HEK293 (cell line): ENCODE results near the gene MTMR2.

Experiments
- CTCF ChIA-PET: fragments of 350-600 bp; formaldehyde crosslinking; extraction: SDS; loops from one replicate; lab custom pipeline; 2021; ENCODE audit warnings: antibody characterized with exemption; lab: Yijun Ruan, JAX
- POLR2A ChIA-PET: fragments of 300-600 bp; formaldehyde crosslinking; extraction: SDS; loops from one replicate; lab custom pipeline; 2020; ENCODE audit warnings: antibody characterized with exemption, inconsistent platforms; lab: Yijun Ruan, JAX
- H3K27ac ChIP-seq: fragments of 200-500 bp; sonication (Bioruptor generic); 2 replicates; pipeline ENCODE4 v1.5.1; 2014; ENCODE audit warnings: low read depth, low read length, control low read depth, inconsistent platforms; ENCODE audit errors: extremely low read depth
- H3K36me3 ChIP-seq, 2 experiments: fragments of 200-500 bp in 1 of 2; sonication (Bioruptor generic) in 1 of 2; 1 replicate in 1 of 2; 2 replicates in 1 of 2; pipeline ENCODE4 v1.5.1; 2014 to 2017; ENCODE audit warnings: inconsistent platforms in 2 of 2, low read length in 2 of 2; ENCODE audit not compliant: control insufficient read depth in 2 of 2, insufficient read depth in 1 of 2
- H3K4me1 ChIP-seq: fragments of 200-500 bp; sonication (Bioruptor generic); 2 replicates; pipeline ENCODE4 v1.5.1; 2014; ENCODE audit warnings: mild to moderate bottlenecking, low read length, inconsistent platforms; ENCODE audit not compliant: control insufficient read depth, insufficient read depth
- H3K4me3 ChIP-seq: 2 replicates; pipeline ENCODE4 v1.5.1; 2011; ENCODE audit warnings: low read depth, mild to moderate bottlenecking, control low read depth, low read length, moderate library complexity
- H3K9me3 ChIP-seq: fragments of 200-500 bp; sonication (Bioruptor generic); 2 replicates; pipeline ENCODE4 v1.5.1; 2014; ENCODE audit warnings: low read depth, low read length, inconsistent platforms; ENCODE audit not compliant: control insufficient read depth, insufficient read depth
- EGR2 ChIP-seq: fragments of 450-650 bp; formaldehyde crosslinking; IDR thresholded peaks from 2 replicates; pipeline ENCODE4 v1.5.1; 2016; ENCODE audit warnings: low read depth, missing biosample characterization, missing genetic modification characterization
- GLI2 ChIP-seq: fragments of 450-650 bp; formaldehyde crosslinking; IDR thresholded peaks from 2 replicates; pipeline ENCODE4; 2017; ENCODE audit warnings: missing biosample characterization, missing genetic modification characterization, low read depth, borderline replicate concordance
- MYNN ChIP-seq: fragments of 450-650 bp; formaldehyde crosslinking; IDR thresholded peaks from 2 replicates; pipeline ENCODE4 v1.5.1; 2016; ENCODE audit warnings: missing biosample characterization, missing genetic modification characterization, borderline replicate concordance
- ZBTB48 ChIP-seq: fragments of 450-650 bp; formaldehyde crosslinking; IDR thresholded peaks from 2 replicates; pipeline ENCODE4 v1.5.1; 2016; ENCODE audit warnings: missing biosample characterization, missing genetic modification characterization
- ZEB2 ChIP-seq: fragments of 450-650 bp; formaldehyde crosslinking; IDR thresholded peaks from 2 replicates; pipeline ENCODE4 v1.5.1; 2016; ENCODE audit warnings: missing biosample characterization, missing genetic modification characterization
- ZNF280C ChIP-seq: fragments of 450-650 bp; formaldehyde crosslinking; IDR thresholded peaks from 2 replicates; pipeline ENCODE4 v1.5.1; 2016; ENCODE audit warnings: missing biosample characterization, missing genetic modification characterization
- ZNF514 ChIP-seq: fragments of 450-650 bp; formaldehyde crosslinking; IDR thresholded peaks from 2 replicates; pipeline ENCODE4 v1.5.1; 2016; ENCODE audit warnings: missing biosample characterization, missing genetic modification characterization
- ZNF623 ChIP-seq: fragments of 450-650 bp; formaldehyde crosslinking; IDR thresholded peaks from 2 replicates; pipeline ENCODE4 v1.5.1; 2016; ENCODE audit warnings: missing biosample characterization, missing genetic modification characterization
- ZNF843 ChIP-seq: fragments of 450-650 bp; formaldehyde crosslinking; IDR thresholded peaks from 2 replicates; pipeline ENCODE4 v1.5.1; 2016; ENCODE audit warnings: missing biosample characterization, missing genetic modification characterization
- TF ChIP-seq, protein P1 (sequence below): fragments of 450-650 bp; formaldehyde crosslinking; IDR thresholded peaks from 2 replicates; pipeline ENCODE4 v1.5.1; 2017; ENCODE audit warnings: missing biosample characterization, mild to moderate bottlenecking, missing genetic modification characterization, moderate library complexity
- TF ChIP-seq, protein P2 (sequence below): fragments of 450-650 bp; formaldehyde crosslinking; IDR thresholded peaks from 2 replicates; pipeline ENCODE4 v1.5.1; 2016; ENCODE audit warnings: missing biosample characterization, missing genetic modification characterization
- TF ChIP-seq, protein P3 (sequence below): fragments of 450-650 bp; formaldehyde crosslinking; IDR thresholded peaks from 2 replicates; pipeline ENCODE4 v1.5.1; 2016; ENCODE audit warnings: missing biosample characterization, missing genetic modification characterization, borderline replicate concordance
- TF ChIP-seq, protein P4 (sequence below): fragments of 450-650 bp; formaldehyde crosslinking; IDR thresholded peaks from 2 replicates; pipeline ENCODE4 v1.5.1; 2016; ENCODE audit warnings: missing biosample characterization, missing genetic modification characterization
- TF ChIP-seq, protein P5 (sequence below): fragments of 450-650 bp; formaldehyde crosslinking; IDR thresholded peaks from 2 replicates; pipeline ENCODE4 v1.5.1; 2017; ENCODE audit warnings: missing biosample characterization, missing genetic modification characterization
- TF ChIP-seq, protein P6 (sequence below): fragments of 450-650 bp; formaldehyde crosslinking; IDR thresholded peaks from 2 replicates; pipeline ENCODE4 v1.5.1; 2017; ENCODE audit warnings: missing biosample characterization, missing genetic modification characterization

The MTMR2 gene

DNA sequence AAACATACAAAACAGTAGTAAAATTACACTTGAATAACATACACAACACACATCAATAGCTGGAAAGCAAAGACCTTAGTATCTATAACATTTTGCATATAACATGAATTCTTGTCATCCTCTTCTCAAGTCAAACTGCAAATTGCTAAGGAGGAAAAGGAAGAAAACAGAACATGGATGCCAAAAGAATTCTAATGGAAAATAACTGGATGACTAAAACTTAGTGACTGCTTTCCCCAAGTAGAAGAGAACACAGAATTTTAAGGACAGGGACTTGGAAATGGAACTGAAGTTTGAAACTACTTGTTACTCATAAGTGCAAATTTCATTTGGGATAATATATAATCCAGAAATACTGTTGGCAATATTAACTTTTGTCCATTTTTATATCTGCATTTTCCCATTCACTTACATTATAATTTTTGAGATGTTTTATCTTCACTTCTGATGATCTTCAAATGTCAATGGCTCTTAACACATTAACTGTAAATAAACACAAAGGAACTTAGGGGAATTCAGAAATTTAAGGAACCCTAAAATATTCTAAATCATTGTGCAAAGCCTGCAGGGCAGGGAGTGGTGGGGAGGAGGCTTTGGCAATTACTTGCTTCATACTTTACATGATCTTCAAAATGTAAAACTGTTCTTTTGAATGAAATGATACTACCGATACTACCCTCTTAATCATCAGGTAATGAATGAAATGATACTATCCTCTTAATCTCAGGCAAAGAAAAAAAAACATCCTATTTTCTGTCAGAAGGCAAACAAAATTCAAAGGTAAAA lies 9.9 kb downstream of the MTMR2 start (continued):
- TF ChIP-seq, protein P1, sequence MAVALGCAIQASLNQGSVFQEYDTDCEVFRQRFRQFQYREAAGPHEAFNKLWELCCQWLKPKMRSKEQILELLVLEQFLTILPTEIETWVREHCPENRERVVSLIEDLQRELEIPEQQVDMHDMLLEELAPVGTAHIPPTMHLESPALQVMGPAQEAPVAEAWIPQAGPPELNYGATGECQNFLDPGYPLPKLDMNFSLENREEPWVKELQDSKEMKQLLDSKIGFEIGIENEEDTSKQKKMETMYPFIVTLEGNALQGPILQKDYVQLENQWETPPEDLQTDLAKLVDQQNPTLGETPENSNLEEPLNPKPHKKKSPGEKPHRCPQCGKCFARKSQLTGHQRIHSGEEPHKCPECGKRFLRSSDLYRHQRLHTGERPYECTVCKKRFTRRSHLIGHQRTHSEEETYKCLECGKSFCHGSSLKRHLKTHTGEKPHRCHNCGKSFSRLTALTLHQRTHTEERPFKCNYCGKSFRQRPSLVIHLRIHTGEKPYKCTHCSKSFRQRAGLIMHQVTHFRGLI (tag by site-specific recombination), result no peak
- no peak for TF ChIP-seq ZBTB48
- TF ChIP-seq ZNF623 (tag by site-specific recombination), result no peak
- TF ChIP-seq, protein P2, sequence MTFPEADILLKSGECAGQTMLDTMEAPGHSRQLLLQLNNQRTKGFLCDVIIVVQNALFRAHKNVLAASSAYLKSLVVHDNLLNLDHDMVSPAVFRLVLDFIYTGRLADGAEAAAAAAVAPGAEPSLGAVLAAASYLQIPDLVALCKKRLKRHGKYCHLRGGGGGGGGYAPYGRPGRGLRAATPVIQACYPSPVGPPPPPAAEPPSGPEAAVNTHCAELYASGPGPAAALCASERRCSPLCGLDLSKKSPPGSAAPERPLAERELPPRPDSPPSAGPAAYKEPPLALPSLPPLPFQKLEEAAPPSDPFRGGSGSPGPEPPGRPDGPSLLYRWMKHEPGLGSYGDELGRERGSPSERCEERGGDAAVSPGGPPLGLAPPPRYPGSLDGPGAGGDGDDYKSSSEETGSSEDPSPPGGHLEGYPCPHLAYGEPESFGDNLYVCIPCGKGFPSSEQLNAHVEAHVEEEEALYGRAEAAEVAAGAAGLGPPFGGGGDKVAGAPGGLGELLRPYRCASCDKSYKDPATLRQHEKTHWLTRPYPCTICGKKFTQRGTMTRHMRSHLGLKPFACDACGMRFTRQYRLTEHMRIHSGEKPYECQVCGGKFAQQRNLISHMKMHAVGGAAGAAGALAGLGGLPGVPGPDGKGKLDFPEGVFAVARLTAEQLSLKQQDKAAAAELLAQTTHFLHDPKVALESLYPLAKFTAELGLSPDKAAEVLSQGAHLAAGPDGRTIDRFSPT, result no peak
- TF ChIP-seq GLI2 (tag by site-specific recombination), result no peak
- TF ChIP-seq ZNF514 (tag by site-specific recombination), result no peak
- no peak for TF ChIP-seq ZNF843 (tag by site-specific recombination)

- CTCF ChIA-PET, result interaction anchor here (0.5 kb wide), 1 partner anchor 845 kb away, joined by 3 read pairs; no protein-coding TSS in a partner anchor
- Histone ChIP-seq H3K4me3 (no peak overlapping the region), H3K4me1 (peaks cover 9% of the 10 kb centered on the region; the same call in 1 of the 2 replicates), H3K9me3 (no peaks in the 10 kb centered on the region), H3K36me3 (no peaks in the 10 kb centered on the region), H3K27ac (no peak overlapping the region)
- POLR2A ChIA-PET, result interaction anchor here (0.6 kb wide), 1 partner anchor 10 kb away, joined by 5 read pairs; no protein-coding TSS in a partner anchor
- no peak for TF ChIP-seq MYNN (tag by site-specific recombination)
- no peak for TF ChIP-seq ZNF514 (tag by site-specific recombination)
- TF ChIP-seq, protein P3, sequence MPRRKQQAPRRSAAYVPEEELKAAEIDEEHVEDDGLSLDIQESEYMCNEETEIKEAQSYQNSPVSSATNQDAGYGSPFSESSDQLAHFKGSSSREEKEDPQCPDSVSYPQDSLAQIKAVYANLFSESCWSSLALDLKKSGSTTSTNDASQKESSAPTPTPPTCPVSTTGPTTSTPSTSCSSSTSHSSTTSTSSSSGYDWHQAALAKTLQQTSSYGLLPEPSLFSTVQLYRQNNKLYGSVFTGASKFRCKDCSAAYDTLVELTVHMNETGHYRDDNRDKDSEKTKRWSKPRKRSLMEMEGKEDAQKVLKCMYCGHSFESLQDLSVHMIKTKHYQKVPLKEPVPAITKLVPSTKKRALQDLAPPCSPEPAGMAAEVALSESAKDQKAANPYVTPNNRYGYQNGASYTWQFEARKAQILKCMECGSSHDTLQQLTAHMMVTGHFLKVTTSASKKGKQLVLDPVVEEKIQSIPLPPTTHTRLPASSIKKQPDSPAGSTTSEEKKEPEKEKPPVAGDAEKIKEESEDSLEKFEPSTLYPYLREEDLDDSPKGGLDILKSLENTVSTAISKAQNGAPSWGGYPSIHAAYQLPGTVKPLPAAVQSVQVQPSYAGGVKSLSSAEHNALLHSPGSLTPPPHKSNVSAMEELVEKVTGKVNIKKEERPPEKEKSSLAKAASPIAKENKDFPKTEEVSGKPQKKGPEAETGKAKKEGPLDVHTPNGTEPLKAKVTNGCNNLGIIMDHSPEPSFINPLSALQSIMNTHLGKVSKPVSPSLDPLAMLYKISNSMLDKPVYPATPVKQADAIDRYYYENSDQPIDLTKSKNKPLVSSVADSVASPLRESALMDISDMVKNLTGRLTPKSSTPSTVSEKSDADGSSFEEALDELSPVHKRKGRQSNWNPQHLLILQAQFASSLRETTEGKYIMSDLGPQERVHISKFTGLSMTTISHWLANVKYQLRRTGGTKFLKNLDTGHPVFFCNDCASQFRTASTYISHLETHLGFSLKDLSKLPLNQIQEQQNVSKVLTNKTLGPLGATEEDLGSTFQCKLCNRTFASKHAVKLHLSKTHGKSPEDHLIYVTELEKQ (tag by site-specific recombination), result no peak
- TF ChIP-seq, protein P4, sequence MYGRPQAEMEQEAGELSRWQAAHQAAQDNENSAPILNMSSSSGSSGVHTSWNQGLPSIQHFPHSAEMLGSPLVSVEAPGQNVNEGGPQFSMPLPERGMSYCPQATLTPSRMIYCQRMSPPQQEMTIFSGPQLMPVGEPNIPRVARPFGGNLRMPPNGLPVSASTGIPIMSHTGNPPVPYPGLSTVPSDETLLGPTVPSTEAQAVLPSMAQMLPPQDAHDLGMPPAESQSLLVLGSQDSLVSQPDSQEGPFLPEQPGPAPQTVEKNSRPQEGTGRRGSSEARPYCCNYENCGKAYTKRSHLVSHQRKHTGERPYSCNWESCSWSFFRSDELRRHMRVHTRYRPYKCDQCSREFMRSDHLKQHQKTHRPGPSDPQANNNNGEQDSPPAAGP (tag by site-specific recombination), result no peak
- TF ChIP-seq, protein P5, sequence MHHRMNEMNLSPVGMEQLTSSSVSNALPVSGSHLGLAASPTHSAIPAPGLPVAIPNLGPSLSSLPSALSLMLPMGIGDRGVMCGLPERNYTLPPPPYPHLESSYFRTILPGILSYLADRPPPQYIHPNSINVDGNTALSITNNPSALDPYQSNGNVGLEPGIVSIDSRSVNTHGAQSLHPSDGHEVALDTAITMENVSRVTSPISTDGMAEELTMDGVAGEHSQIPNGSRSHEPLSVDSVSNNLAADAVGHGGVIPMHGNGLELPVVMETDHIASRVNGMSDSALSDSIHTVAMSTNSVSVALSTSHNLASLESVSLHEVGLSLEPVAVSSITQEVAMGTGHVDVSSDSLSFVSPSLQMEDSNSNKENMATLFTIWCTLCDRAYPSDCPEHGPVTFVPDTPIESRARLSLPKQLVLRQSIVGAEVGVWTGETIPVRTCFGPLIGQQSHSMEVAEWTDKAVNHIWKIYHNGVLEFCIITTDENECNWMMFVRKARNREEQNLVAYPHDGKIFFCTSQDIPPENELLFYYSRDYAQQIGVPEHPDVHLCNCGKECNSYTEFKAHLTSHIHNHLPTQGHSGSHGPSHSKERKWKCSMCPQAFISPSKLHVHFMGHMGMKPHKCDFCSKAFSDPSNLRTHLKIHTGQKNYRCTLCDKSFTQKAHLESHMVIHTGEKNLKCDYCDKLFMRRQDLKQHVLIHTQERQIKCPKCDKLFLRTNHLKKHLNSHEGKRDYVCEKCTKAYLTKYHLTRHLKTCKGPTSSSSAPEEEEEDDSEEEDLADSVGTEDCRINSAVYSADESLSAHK (tag by site-specific recombination), result no peak
- no peak; the same call in 1 of the 2 replicates for TF ChIP-seq GLI2 (tag by site-specific recombination)
- TF ChIP-seq, protein P1 (tag by site-specific recombination), result no peak
- TF ChIP-seq ZEB2, result no peak
- no peak for TF ChIP-seq EGR2 (tag by site-specific recombination)
- no peak for TF ChIP-seq ZNF280C (tag by site-specific recombination)
- TF ChIP-seq, protein P6, sequence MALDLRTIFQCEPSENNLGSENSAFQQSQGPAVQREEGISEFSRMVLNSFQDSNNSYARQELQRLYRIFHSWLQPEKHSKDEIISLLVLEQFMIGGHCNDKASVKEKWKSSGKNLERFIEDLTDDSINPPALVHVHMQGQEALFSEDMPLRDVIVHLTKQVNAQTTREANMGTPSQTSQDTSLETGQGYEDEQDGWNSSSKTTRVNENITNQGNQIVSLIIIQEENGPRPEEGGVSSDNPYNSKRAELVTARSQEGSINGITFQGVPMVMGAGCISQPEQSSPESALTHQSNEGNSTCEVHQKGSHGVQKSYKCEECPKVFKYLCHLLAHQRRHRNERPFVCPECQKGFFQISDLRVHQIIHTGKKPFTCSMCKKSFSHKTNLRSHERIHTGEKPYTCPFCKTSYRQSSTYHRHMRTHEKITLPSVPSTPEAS (tag by site-specific recombination), result no peak
Observed at GRCh38 chr11:95912902-95913560, 10.9 kb downstream of the MTMR2 start.
